Measurements from ENCODE around the gene PTPN14. TPM values are rescaled to one million over a fixed set of nuclear protein-coding genes. Genes with fewer than 3 reads are reported as not detected.

PTPN14 gene
- polyA plus RNA-seq, 4 donors = 34.1 to 39.7 (median 37.5) TPM

- DNase-seq (ENCODE audit: low read depth in 4 of 4, low spot score in 3 of 4) = no peak
Measured at GRCh38 chr1:214459895-214460294, 91.5 kb downstream of the PTPN14 start.

GRCh38 chr1:214458541-214458940 is 92.9 kb downstream of the PTPN14 start:
- no peak for DNase-seq (ENCODE audit: low read depth in 4 of 4, low spot score in 3 of 4)

- DNase-seq (ENCODE audit: low read depth in 4 of 4, low spot score in 3 of 4) = no peak
Measured at GRCh38 chr1:214455971-214456867, 95.2 kb downstream of the PTPN14 start.

- DNase-seq (ENCODE audit: low read depth in 4 of 4, low spot score in 3 of 4) = no peak
Measured at GRCh38 chr1:214455479-214455878, 95.9 kb downstream of the PTPN14 start.

GRCh38 chr1:214454569-214455396 is 96.6 kb downstream of the PTPN14 start:
- no peak for DNase-seq (ENCODE audit: low read depth in 4 of 4, low spot score in 3 of 4)

GRCh38 chr1:214453109-214453722 is 98.2 kb downstream of the PTPN14 start:
- DNase-seq (ENCODE audit: low read depth in 4 of 4, low spot score in 3 of 4) = no peak

- no peak for DNase-seq (ENCODE audit: low read depth in 4 of 4, low spot score in 3 of 4)
Measured at GRCh38 chr1:214452152-214452784, 99.1 kb downstream of the PTPN14 start.

GRCh38 chr1:214451596-214451995 is 99.8 kb downstream of the PTPN14 start:
- DNase-seq (ENCODE audit: low read depth in 4 of 4, low spot score in 3 of 4) = no peak

- DNase-seq (ENCODE audit: low read depth in 4 of 4, low spot score in 3 of 4) = no peak
Measured at GRCh38 chr1:214449371-214449770, 102.0 kb downstream of the PTPN14 start.

- DNase-seq (ENCODE audit: low read depth in 4 of 4, low spot score in 3 of 4) = no peak
Measured at GRCh38 chr1:214448536-214448935, 102.9 kb downstream of the PTPN14 start.

GRCh38 chr1:214447557-214447871 is 103.9 kb downstream of the PTPN14 start:
- no peak for DNase-seq (ENCODE audit: low read depth in 4 of 4, low spot score in 3 of 4)

GRCh38 chr1:214446772-214447556 is 104.4 kb downstream of the PTPN14 start:
- DNase-seq (ENCODE audit: low read depth in 4 of 4, low spot score in 3 of 4) = peak in 2 of 4 donors; percentile 39 to 60

GRCh38 chr1:214445831-214446614 is 105.4 kb downstream of the PTPN14 start:
- DNase-seq (ENCODE audit: low read depth in 4 of 4, low spot score in 3 of 4) = no peak

GRCh38 chr1:214445199-214445598 is 106.2 kb downstream of the PTPN14 start:
- no peak for DNase-seq (ENCODE audit: low read depth in 4 of 4, low spot score in 3 of 4)

GRCh38 chr1:214444182-214444939 is 107.0 kb downstream of the PTPN14 start:
- no peak for DNase-seq (ENCODE audit: low read depth in 4 of 4, low spot score in 3 of 4)

- DNase-seq (ENCODE audit: low read depth in 4 of 4, low spot score in 3 of 4) = no peak
Measured at GRCh38 chr1:214441119-214441518, 110.3 kb downstream of the PTPN14 start.

- DNase-seq (ENCODE audit: low read depth in 4 of 4, low spot score in 3 of 4) = no peak
Measured at GRCh38 chr1:214440219-214440965, 111.0 kb downstream of the PTPN14 start.
